ENCODE data around the gene PCSK6. TPM values are rescaled to one million over a fixed set of nuclear protein-coding genes. Genes with fewer than 3 reads are reported as not detected.

The PCSK6 gene
- total RNA-seq, 2 experiments from 2014 or later = 0.57 TPM; not detected in 1

- intact Hi-C loops (cut with micrococcal nuclease; ENCODE audit: unreplicated experiment) = no loop called here
- no peak overlapping the region for H3K4me3 ChIP-seq (ENCODE audit: low read depth, low read length, poor library complexity, severe bottlenecking)
- no peak overlapping the region for H3K27ac ChIP-seq (ENCODE audit: low read depth, low read length, poor library complexity, severe bottlenecking)
- CTCF ChIA-PET (ENCODE audit: unreplicated experiment) = no interaction called here
- DNase-seq (ENCODE audit: low spot score) = no peak
- POLR2A ChIA-PET = interaction anchor here (0.6 to 0.7 kb wide), 2 partner anchors 22 to 80 kb away, joined by 4 to 7 read pairs; no protein-coding TSS in a partner anchor
- TF ChIP-seq CTCF (conservative IDR thresholded peaks at IDR 0.05; ENCODE audit: low read length) (no peak), EZH2phosphoT487 (IDR thresholded peaks at IDR 0.05; ENCODE audit: borderline replicate concordance, low read depth, low read length) (no peak)
- no peaks in the 10 kb centered on the region for H3K9me3 ChIP-seq (ENCODE audit: low read length)
- no peaks in the 10 kb centered on the region for H3K9me2 ChIP-seq (ENCODE audit: insufficient read depth, low read length)
- no peak overlapping the region for H2AFZ ChIP-seq (ENCODE audit: low read length)
- H3K4me1 ChIP-seq (ENCODE audit: insufficient read depth, low read length, poor library complexity, severe bottlenecking) = no peaks in the 10 kb centered on the region
- H4K20me1 ChIP-seq (ENCODE audit: insufficient read depth, low read length) = no peaks in the 10 kb centered on the region
- no peaks in the 10 kb centered on the region for H3K79me2 ChIP-seq (ENCODE audit: insufficient read depth, low read depth, low read length)
- H3K36me3 ChIP-seq (ENCODE audit: insufficient read depth, low read length) = no peaks in the 10 kb centered on the region
- H3K4me2 ChIP-seq (ENCODE audit: low read length) = no peak overlapping the region
- no TSS peak for BruUV-seq (replicated peaks)
Observed at GRCh38 chr15:101355678-101356464, 133.6 kb downstream of the PCSK6 start.

GRCh38 chr15:101354891-101355623, 134.4 kb downstream of the PCSK6 start:
- H3K9me2 ChIP-seq (ENCODE audit: insufficient read depth, low read length) = no peaks in the 10 kb centered on the region
- H3K4me3 ChIP-seq (ENCODE audit: low read depth, low read length, poor library complexity, severe bottlenecking) = no peak overlapping the region
- no peaks in the 10 kb centered on the region for H3K36me3 ChIP-seq (ENCODE audit: insufficient read depth, low read length)
- no peak overlapping the region for H3K4me2 ChIP-seq (ENCODE audit: low read length)
- no peaks in the 10 kb centered on the region for H4K20me1 ChIP-seq (ENCODE audit: insufficient read depth, low read length)
- no peaks in the 10 kb centered on the region for H3K9me3 ChIP-seq (ENCODE audit: low read length)
- TF ChIP-seq EZH2phosphoT487 (IDR thresholded peaks at IDR 0.05; ENCODE audit: borderline replicate concordance, low read depth, low read length) (no peak), CTCF (conservative IDR thresholded peaks at IDR 0.05; ENCODE audit: low read length) (no peak)
- no peak overlapping the region for H3K27ac ChIP-seq (ENCODE audit: low read depth, low read length, poor library complexity, severe bottlenecking)
- intact Hi-C loops (cut with micrococcal nuclease; ENCODE audit: unreplicated experiment) = no loop called here
- H2AFZ ChIP-seq (ENCODE audit: low read length) = no peak overlapping the region
- no peaks in the 10 kb centered on the region for H3K4me1 ChIP-seq (ENCODE audit: insufficient read depth, low read length, poor library complexity, severe bottlenecking)
- no peak for DNase-seq (ENCODE audit: low spot score)
- CTCF ChIA-PET (ENCODE audit: unreplicated experiment) = no interaction called here
- H3K79me2 ChIP-seq (ENCODE audit: insufficient read depth, low read depth, low read length) = no peaks in the 10 kb centered on the region
- no TSS peak for BruUV-seq (replicated peaks)
- POLR2A ChIA-PET = no interaction called here

- intact Hi-C loops (cut with micrococcal nuclease; ENCODE audit: unreplicated experiment) = no loop called here
- H3K27ac ChIP-seq (ENCODE audit: low read depth, low read length, poor library complexity, severe bottlenecking) = no peak overlapping the region
Observed at GRCh38 chr15:101353240-101353639, 136.3 kb downstream of the PCSK6 start.

More at GRCh38 chr15:101353240-101353639, 136.3 kb downstream of the PCSK6 start:
- Histone ChIP-seq H3K79me2 (ENCODE audit: insufficient read depth, low read depth, low read length) (no peaks in the 10 kb centered on the region), H3K9me2 (ENCODE audit: insufficient read depth, low read length) (no peaks in the 10 kb centered on the region), H3K4me3 (ENCODE audit: low read depth, low read length, poor library complexity, severe bottlenecking) (no peak overlapping the region), H2AFZ (ENCODE audit: low read length) (no peak overlapping the region), H3K4me2 (ENCODE audit: low read length) (no peak overlapping the region), H3K9me3 (ENCODE audit: low read length) (no peaks in the 10 kb centered on the region), H4K20me1 (ENCODE audit: insufficient read depth, low read length) (no peaks in the 10 kb centered on the region), H3K4me1 (ENCODE audit: insufficient read depth, low read length, poor library complexity, severe bottlenecking) (no peaks in the 10 kb centered on the region), H3K36me3 (ENCODE audit: insufficient read depth, low read length) (no peaks in the 10 kb centered on the region)
- TF ChIP-seq CTCF (conservative IDR thresholded peaks at IDR 0.05; ENCODE audit: low read length) = no peak
- TF ChIP-seq EZH2phosphoT487 (IDR thresholded peaks at IDR 0.05; ENCODE audit: borderline replicate concordance, low read depth, low read length) = no peak
- DNase-seq (ENCODE audit: low spot score) = no peak
- ChIA-PET CTCF (ENCODE audit: unreplicated experiment) (no interaction called here), POLR2A (no interaction called here)
- no TSS peak for BruUV-seq (replicated peaks)
